SKM-1 treated with dmso at 0.1 percent for 144 hours (cell line): ENCODE data around the gene HTT.

ENCODE experiments used
- DNase-seq: peaks from one replicate; lab custom pipeline; 2025; ENCODE audit not compliant: unreplicated experiment; lab: John Stamatoyannopoulos, UW

The HTT gene

DNA sequence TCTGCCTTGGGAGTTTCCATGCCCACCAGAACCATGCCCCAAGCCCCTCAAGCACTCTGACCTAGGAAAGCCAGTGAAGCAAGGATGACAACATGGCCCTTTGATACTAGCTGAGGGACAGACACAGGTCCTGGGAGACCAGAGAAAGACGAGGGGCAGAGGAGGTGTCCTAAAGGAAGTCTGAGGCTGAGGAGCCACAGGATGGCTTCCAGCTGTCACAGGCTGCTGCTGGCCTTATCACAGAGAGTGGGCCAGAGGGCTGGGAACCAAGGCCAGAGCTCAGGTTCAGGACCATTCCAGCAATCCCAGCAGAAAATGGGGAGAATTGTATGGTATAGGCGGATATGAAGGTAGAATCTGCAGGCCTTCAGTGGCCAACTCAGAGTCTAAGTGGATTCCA, 142.8 kb downstream of the HTT start:
- no peak for DNase-seq

DNA sequence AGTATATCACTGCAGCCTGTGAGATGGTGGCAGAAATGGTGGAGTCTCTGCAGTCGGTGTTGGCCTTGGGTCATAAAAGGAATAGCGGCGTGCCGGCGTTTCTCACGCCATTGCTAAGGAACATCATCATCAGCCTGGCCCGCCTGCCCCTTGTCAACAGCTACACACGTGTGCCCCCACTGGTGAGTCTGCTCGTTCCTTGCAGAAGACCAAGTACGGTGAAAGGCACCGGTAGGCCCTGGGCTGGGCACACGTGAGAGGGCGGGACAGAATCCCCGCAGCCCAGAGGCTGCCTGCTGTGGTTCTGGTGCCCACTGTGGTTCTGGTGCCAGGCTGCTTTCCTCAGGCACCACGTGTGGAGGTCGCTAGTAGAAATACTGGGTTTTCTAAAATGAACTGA, 143.3 kb downstream of the HTT start:
- no peak for DNase-seq

DNA sequence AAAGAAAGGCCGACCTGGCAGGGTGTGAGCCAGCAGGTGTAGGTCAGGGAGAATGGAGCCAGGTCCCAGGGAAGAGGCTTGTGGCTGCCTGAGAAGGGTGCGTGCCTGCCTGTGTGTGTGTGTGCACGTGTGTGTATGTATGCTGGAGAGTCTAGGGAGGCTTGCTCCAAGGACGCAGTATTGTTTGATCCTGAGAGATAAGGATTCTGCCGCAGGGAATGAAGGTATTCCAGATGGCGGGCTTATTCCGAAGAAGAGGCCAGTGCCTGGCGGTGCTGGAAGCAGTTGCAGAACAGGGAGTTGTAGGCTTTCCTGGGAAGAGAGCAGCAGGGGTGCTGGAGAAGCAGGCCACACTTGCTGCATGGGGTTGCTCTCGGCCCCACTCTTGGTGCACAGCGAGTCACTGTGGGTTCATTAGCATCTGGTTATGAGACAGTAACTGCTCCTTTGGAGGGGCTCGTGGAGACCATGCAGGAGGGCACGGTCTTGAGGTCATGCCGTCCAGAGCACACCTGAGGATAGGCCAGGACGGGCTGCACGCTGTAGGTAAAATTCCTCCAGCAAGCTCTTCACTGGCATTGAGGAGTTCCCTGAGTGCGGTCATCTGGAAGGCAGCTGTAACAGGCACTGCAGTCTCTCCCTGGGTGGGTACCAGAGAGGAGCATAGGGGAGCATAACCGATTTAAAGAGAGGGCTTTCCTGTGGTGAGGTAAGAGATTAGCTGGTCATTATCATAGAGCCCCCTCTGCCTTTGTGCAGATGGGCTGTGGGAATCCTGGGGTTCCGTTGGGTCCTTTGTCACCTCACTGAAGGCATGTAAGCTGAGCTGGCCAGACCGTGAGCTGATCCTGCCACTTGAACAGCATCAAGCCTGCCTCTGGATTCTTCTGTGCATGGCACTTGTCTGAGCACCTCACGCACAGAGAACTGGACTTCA, 144.6 kb downstream of the HTT start:
- no peak for DNase-seq

DNA sequence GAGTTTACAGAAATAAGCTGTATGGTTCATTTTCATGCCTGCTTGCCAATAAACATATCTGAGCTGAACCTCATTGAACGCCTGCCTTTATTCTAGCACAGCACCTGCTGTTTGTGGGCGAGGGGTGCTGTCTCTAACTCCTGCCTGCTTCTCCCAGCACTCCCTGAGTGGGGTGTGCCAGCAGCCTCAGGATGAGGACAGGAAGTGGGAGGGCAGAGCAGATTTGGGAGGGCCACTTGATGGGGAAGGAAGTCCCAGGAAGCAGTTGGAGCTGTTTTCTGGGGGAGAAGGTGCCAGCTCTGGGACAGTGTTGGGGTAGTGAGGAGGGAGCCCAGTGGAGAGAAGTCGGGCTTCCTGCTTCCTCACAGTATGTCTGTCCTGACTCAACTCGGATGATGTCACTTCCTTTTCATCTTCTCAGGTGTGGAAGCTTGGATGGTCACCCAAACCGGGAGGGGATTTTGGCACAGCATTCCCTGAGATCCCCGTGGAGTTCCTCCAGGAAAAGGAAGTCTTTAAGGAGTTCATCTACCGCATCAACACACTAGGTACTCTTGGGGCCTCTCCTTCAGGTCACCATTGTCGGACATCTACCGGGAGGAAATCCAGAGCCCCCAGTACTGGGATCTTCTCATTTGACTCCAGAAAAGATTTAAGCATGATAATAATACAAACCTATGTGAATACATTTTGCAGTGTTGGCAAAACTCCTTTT, 145.4 kb downstream of the HTT start:
- no peak for DNase-seq

DNA sequence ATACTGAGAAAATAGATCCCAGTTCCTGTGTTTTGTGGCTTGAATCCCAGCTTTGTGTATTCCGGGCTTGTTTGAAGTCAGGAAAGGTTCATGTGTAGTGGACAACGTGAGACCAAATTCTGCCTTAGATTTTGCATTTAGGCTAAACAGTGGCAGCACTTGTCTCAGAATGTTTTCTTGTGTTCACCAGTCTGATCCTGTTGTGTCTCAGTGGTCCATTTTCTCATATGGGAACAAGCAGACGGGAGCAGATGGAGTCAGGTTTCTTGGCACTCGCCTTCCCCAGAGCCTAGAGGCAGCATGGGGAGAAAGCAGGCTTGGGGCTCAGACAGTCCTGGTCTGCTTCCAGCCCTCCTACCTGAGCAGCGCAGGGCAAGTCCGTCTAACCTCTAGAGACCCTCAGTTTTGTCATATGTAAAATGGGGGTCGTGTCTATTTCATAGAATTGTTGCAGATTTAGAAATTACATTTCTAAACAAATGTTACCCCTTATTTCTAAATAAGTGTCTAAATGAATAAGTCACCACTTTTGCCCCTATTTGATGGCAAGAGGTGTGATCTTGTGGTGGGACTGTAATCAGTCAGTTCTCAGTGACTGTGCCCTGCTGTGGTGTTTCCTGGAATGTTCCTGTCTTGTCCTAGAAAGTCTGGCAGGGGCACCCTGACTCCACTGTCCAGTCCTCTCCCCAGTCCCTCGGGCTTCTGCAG, 146.1 kb downstream of the HTT start:
- no peak for DNase-seq

DNA sequence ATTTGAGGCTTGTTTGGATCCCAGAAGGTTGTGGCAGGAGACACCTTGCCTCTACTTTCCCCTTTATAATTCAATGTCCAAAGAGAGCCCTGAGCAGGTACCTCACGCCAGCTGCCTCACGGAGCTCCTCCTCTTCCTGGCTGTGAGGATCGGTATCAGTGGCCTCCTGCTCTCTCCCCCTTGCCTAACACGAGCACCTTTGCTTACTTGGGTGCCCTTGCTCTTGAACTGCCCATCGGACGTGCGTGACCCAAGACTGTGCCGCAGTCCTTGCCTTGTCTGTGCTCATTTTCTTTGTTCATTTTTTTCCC, 146.7 kb downstream of the HTT start:
- DNase-seq = no peak

DNA sequence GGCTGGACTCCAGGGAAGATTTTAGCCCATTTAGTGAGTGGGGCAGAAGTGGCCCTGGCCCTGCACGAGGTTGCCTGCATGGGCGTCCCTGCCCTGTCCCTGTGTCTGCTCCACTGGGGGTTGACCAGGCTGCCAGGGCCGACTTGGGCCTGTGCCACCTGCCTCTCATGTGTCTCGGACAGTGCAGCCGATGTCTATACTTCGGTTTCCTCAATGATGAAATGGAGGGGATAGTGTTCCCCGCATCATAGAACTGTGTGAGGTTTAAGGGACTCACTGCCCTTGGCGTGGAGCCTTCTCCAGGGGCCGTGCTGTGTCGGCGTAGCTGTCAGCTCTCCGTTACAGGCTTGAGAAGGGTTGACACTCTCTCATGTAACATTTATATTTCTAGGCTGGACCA, 147.5 kb downstream of the HTT start:
- DNase-seq = no peak

DNA sequence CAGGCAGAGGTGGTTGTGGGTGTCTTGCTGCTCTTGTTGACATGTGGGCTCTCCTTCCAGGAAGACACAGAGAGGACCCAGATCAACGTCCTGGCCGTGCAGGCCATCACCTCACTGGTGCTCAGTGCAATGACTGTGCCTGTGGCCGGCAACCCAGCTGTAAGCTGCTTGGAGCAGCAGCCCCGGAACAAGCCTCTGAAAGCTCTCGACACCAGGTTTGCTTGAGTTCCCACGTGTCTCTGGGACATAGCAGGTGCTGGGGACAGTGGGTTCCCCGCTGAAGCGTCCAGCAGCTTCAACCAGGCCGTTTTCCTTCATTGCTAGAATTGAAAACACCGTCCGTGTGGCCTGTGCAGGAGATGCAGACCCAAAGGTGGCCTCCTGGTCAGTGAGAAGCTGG, 148.9 kb downstream of the HTT start:
- no peak for DNase-seq

DNA sequence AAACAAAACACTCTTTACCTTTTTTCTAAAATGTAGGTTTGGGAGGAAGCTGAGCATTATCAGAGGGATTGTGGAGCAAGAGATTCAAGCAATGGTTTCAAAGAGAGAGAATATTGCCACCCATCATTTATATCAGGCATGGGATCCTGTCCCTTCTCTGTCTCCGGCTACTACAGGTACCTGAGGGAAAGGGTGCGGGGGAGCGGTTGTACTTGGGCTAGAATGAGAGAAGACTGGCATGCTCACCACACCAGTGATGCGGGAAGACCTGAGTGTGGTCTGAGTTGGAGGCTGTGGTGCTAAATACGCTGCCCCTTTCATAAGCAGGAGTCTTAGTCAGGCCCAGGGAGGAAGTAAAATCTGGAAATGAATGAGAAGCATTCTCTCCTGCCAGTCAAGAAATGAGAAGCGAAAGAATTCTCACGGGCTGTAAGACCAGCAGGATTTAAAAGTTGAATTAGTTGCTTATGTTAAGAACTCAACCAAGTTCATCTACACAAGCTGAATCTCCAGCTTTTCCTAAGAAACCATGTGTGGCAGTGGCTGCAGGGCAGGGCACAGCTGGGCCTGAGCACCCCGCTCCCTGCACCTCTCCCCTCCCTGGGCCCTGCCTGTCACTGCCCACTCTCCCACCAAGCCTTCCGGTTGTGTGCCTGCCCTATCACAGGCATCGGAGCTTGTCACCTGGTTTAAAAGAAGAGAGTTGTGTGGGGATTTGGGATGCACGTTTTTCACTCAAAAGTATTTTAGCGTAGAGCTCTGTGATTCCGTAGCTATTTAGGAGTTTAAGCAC, 149.7 kb downstream of the HTT start:
- DNase-seq = no peak

DNA sequence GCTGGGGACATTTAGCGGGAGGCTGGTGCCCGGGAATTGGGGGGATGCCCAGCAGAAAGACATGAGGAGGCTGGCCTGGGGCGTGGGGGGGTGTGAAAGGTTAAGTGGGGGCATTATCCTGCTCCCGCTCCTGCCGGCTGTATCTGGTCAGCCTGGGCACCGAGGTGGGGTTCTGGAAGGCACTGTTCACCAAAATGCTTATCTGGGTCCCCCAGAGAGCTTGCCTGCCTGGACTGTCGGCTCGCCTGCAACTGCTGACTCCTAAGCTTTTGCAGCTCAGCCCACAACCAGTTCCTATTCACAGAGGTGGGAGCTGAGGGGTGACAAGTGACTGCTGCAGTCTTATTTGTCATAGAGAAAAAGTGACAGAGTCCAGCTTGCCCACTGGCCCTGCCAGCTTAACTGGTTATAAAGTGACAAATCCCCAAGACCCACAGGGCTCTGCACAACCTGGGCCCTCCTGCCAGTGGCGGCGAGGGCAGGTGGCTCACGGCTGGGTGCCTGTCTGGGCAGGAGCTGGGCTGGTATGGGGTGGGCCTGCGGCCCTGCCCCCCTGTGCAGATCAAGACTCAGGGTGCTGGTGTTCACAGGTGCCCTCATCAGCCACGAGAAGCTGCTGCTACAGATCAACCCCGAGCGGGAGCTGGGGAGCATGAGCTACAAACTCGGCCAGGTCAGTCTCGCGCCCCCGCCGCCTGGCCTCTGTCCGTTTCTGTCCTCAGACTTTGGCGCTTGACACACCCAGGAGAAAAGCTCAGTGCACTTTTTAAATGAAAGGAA, 150.8 kb downstream of the HTT start:
- no peak for DNase-seq

DNA sequence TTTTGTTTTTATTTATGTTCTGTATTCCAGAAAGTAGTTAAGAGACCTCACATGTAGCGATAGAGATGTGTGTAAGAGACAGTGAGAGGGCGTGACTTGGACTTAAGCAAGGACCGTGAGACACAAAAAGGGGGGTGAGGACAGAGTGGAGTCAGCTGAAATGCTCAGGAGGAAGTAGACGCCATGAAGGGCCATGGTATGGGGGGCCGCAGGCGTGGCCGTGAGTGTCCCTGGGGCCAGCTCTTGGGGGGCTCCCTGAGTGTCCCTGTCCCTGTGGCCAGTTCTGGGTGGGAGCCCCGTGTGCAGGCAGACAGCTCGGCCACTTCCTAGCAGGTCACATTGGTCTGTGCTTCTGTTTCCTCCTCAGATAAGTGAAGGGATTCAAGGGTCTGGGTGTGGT, 151.5 kb downstream of the HTT start:
- no peak for DNase-seq

DNA sequence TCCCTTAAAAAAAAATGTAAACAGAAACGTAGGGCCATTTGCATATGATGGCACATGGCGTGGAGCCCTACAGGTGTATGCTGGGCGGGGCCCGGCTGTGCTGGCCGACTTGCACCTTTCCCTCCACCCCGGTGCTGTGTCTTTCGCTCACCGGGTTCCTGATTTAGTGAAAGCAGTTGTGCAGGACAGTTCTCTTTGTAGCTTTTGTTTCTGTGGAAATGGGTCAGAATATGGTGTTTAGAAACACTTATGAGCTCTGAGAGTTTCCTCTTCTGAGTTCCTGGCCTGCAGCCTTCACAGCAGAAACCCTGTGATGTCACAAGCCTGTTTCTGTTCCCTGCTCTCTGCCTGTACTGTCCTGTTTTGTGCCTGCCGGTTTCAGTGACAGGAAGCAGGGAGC, 152.0 kb downstream of the HTT start:
- DNase-seq = no peak

DNA sequence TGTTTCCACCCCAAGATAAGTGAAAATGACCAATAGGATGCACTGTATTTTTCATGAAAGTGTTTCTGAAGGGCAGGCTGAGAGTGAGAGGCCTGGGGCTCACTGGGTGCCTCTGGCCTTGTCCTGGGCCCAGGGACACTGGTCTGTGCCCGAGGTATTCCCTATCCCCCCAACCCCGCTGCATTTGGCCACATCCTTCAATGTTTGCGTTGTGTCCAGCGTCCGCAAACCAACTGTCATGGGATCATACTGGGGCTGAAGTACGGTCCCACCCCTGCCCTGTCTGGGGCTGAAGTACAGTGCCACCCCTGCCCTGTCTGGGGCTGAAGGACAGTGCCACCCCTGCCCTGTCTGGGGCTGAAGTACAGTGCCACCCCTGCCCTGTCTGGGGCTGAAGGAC, 152.5 kb downstream of the HTT start:
- DNase-seq = no peak

DNA sequence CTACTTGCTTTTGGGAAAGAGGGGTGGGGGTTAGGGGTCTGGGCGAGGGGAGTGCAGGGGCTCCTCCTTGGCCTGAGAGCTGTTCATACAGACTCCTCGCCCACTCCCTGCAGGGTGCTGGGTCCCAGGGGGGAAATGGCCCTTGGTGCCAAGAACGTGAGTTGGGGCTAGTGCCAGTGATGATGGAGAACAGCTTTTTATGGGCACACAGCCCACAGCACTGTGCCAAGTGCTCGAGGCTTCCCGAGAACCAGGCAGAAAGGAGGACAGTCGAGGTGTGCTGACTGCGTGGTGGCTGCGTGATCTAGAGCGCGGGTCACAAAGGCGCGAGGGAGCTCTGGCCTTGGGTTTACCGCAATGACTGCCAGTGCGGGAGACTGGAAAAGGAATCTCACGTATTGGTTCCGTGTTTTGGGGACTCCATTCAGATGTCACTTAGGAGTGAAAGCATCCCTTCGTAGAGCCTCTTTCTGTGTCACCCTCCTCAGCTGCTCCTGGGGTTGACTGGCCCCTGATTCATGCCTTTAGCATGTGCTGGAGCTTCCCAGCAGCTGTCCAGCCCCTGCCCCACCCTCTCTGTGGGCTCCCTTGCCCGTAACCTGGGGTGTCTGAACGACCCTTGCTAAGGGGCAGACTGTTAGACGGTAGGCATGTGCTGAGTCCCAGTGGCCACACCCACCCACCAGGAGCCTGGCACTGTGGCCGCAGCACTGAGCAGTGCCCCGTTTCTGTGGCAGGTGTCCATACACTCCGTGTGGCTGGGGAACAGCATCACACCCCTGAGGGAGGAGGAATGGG, 153.6 kb downstream of the HTT start:
- no peak for DNase-seq

DNA sequence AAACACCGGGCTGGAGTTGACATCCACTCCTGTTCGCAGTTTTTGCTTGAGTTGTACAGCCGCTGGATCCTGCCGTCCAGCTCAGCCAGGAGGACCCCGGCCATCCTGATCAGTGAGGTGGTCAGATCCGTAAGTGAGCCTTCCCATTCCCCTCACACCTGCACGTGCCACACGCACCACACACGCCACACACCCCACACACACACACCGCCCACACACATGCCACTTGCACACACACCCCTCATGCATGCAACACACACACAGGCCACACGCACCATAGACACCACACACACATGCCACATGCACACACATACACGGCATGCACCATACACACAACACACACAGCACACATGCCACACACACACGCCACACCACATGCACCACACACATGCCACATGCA, 154.4 kb downstream of the HTT start:
- no peak for DNase-seq

DNA sequence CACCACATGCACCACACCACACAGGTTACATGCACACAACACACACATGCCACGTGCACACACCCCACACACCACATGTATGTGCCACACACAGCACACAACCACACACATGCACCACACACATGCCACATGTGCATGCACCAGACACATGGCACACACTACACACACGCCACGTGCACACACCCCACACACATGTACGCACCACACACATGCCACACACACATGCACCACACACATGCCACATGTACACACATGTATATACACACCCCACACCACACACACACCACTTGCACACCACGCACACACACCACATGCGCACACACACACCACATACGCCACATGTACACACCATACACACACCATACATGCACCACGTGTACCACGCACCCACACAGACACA, 154.8 kb downstream of the HTT start:
- no peak for DNase-seq

DNA sequence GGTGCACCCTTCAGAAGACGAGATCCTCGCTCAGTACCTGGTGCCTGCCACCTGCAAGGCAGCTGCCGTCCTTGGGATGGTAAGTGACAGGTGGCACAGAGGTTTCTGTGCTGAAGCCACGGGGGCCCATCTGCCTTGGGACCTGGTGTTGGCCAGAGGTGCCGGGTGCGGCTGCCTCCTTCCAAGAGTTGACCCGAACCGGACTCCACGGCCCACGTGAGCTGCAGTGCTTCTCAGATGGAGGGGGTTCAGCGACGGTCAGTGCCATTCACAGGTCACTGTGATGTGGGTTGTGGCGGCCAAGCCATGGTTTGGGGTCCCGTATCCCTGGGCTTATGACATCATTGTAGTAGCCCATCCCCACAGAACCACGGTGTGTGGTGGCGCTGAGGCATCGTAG, 155.5 kb downstream of the HTT start:
- no peak for DNase-seq

DNA sequence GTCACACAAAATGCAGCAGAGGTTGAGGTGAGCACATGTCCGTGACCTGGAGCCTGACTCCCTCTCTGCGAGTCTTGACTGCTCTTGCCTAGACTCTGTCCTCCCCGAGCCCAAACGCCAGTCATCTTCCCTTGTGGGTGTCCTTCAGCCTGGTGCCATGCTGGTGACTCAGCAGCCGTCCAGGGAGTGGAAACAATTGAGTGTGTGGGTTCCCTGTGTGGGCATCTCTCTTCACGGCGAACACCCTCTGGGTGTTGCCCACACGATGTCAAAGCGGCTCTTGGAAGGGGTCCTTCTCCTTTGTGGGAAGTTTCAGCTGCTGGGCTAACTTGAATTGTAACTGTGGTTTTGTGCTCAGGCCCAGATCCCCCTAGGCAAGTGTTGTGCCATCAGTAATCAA, 157.0 kb downstream of the HTT start:
- DNase-seq = no peak

DNA sequence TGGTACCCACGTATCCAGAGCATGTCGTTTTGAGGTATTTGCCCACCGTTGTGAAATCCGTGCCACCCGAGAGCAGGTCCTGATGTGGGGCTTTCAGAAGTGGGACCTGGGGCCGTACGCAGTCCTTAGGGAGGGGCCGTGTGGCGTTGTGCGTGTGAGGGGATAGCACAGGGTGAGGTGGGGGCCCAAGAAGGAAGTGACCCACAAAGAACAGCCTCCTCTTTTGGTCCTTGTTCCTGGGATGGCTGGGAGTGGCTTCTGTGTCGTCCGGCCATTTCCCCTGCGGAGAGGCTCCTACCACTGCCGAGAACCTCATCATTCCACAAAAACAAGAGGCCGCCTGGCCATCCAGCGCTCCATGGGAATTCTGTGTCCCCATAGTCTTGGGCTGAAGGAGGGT, 157.5 kb downstream of the HTT start:
- DNase-seq = no peak

DNA sequence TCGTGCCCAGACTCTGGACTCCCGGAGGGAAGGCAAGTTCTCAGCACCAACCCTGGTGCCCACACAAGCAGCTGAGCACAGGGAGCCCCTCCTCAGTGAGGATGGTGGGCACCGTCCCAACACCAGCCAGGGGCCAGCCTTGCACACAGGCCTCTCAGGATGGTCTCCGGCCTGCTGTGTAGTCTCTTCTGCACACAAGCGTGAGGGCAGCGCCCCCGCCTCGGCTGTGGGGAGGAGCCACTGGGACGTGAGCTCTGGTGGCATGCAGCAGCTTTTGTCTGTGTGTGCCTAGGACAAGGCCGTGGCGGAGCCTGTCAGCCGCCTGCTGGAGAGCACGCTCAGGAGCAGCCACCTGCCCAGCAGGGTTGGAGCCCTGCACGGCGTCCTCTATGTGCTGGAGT, 158.4 kb downstream of the HTT start:
- no peak for DNase-seq
